HepG2 (cell line): ENCODE results near the gene PACS1.

ENCODE experiments used
- CTCF ChIP-seq: sonication (generic); formaldehyde crosslinking; IDR thresholded peaks from 2 replicates; pipeline ENCODE4 v1.5.0; 2020; ENCODE audit warnings: mild to moderate bottlenecking, missing genetic modification reagents, moderate library complexity
- EP300 ChIP-seq, 3 experiments: sonication (generic) in 1 of 3; formaldehyde crosslinking in 1 of 3; IDR thresholded peaks; 2 replicates each; pipeline versions ENCODE4 v1.5.1 to v1.6.1; 2011 to 2020; ENCODE audit warnings: low read depth in 2 of 3, low read length in 2 of 3, borderline replicate concordance in 1 of 3, improper control_type of control experiment in 1 of 3, mild to moderate bottlenecking in 1 of 3, missing genetic modification reagents in 1 of 3, moderate library complexity in 1 of 3
- ZNF101 ChIP-seq: sonication (generic); formaldehyde crosslinking; IDR thresholded peaks from 2 replicates; pipeline ENCODE4 v1.4.0; 2020; ENCODE audit warnings: mild to moderate bottlenecking, low read depth, missing genetic modification reagents, borderline replicate concordance

- TF ChIP-seq ZNF101 (CRISPR knock-in tag) (no peak), CTCF (no peak), EP300 (IDR thresholded peaks at IDR 0.05; ENCODE audit: low read depth in 2 of 2, low read length in 2 of 2) (no peak), EP300 (CRISPR knock-in tag; IDR thresholded peaks at IDR 0.05; ENCODE audit: borderline replicate concordance) (no peak)
Measured at GRCh38 chr11:66037327-66037726, 32.7 kb upstream of the PACS1 start.
